HK-2 (cell line): ENCODE measurements around the gene N4BP2L2.

Source experiments
- DNase-seq: peaks from one replicate; pipeline ENCODE4 v3.0.0-alpha.2; 2018; ENCODE audit not compliant: unreplicated experiment

Gene N4BP2L2

GRCh38 chr13:32426191-32426989 is 112.2 kb downstream of the N4BP2L2 start:
- no peak for DNase-seq

GRCh38 chr13:32425158-32425557 is 113.4 kb downstream of the N4BP2L2 start:
- no peak for DNase-seq

GRCh38 chr13:32423592-32423991 is 115.0 kb downstream of the N4BP2L2 start:
- no peak for DNase-seq

- no peak for DNase-seq
Observed at GRCh38 chr13:32419862-32420261, 118.7 kb downstream of the N4BP2L2 start.

- no peak for DNase-seq
Observed at GRCh38 chr13:32417995-32418394, 120.6 kb downstream of the N4BP2L2 start.

- DNase-seq, result no peak
Observed at GRCh38 chr13:32415019-32415418, 123.6 kb downstream of the N4BP2L2 start.

GRCh38 chr13:32414580-32414979 is 124.0 kb downstream of the N4BP2L2 start:
- DNase-seq, result no peak

- DNase-seq, result no peak
Observed at GRCh38 chr13:32413284-32413683, 125.3 kb downstream of the N4BP2L2 start.

- no peak for DNase-seq
Observed at GRCh38 chr13:32409561-32410421, 128.8 kb downstream of the N4BP2L2 start.

GRCh38 chr13:32409001-32409313 is 129.6 kb downstream of the N4BP2L2 start:
- DNase-seq, result no peak

- no peak for DNase-seq
Observed at GRCh38 chr13:32408296-32409000, 130.1 kb downstream of the N4BP2L2 start.

GRCh38 chr13:32407854-32408253 is 130.7 kb downstream of the N4BP2L2 start:
- DNase-seq, result no peak

GRCh38 chr13:32403108-32403507 is 135.5 kb downstream of the N4BP2L2 start:
- DNase-seq, result no peak

- DNase-seq, result no peak
Observed at GRCh38 chr13:32391101-32391619, 147.4 kb downstream of the N4BP2L2 start.

GRCh38 chr13:32390484-32390883 is 148.1 kb downstream of the N4BP2L2 start:
- no peak for DNase-seq

GRCh38 chr13:32390048-32390447 is 148.5 kb downstream of the N4BP2L2 start:
- no peak for DNase-seq

- no peak for DNase-seq
Observed at GRCh38 chr13:32385410-32385809, 153.2 kb downstream of the N4BP2L2 start.

GRCh38 chr13:32384702-32385101 is 153.9 kb downstream of the N4BP2L2 start:
- no peak for DNase-seq

- DNase-seq, result no peak
Observed at GRCh38 chr13:32383836-32384618, 154.6 kb downstream of the N4BP2L2 start.
